ENCODE data around the gene WDR64. TPM values are rescaled to one million over a fixed set of nuclear protein-coding genes. Genes with fewer than 3 reads are reported as not detected.

Gene WDR64
- total and polyA plus RNA-seq, 2 of the 4 experiments (the other 2 are of a cell fraction), result not detected

DNA sequence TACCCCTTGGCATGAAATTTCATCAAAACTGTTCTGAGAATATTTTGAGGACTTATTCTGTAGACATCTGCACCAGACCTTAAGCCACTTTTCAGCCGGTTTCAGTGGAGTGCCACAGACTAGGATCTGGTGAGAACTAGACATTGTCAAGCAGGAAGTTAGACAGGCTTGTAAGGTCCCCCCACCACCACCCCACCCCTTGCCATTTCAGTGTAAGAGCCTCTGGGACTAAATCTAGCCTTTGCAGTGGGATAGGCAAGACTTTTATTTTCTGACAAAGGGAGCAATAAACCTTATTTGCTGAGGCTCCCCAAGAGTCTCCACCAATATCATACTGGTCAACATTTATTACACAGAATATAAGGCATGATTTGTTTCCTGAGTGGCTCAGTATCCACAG, 118.0 kb downstream of the WDR64 start:
- intact Hi-C loops (cut with micrococcal nuclease) (no loop called here), dilution Hi-C loops (cut with HindIII; ENCODE audit: low sequenced_read_pairs, unreplicated experiment) (no loop called here), in situ Hi-C loops (cut with MboI; ENCODE audit: low sequenced_read_pairs) (no loop called here)
- WGBS, 2 experiments (ENCODE audit: extremely low coverage in 2 of 2, insufficient read length in 1 of 2), result no CpG with 5 or more reads among the region's 1 CpG
- Histone ChIP-seq H3K4me1 (ENCODE audit: control insufficient read depth, insufficient read depth, low read length) (no peaks in the 10 kb centered on the region), H2AK5ac (ENCODE audit: low read depth, low read length) (no peak overlapping the region), H3K4me3 (ENCODE audit: insufficient read depth, low read depth, low read length) (no peak overlapping the region), H3K9ac (ENCODE audit: low read depth, low read length) (no peak overlapping the region), H3K56ac (ENCODE audit: extremely low read depth, insufficient read depth, low read length) (no peak overlapping the region), H2BK15ac (ENCODE audit: low read depth, low read length) (no peak overlapping the region), H3K79me1 (ENCODE audit: low read depth in 1 of 2, low read length in 2 of 2) (no peaks in the 10 kb centered on the region), H2BK20ac (ENCODE audit: low read depth, low read length) (no peak overlapping the region), H3K23ac (ENCODE audit: low read depth, low read length) (no peak overlapping the region), H3K14ac (replicated peaks; ENCODE audit: low read depth, low read length) (no peak overlapping the region), H4K20me1 (ENCODE audit: insufficient read depth, low read length) (no peaks in the 10 kb centered on the region), H3K4me2 (ENCODE audit: low read depth, low read length) (no peak overlapping the region), H3K27ac (ENCODE audit: insufficient read depth, low read length) (no peak overlapping the region), H3K9me3 (ENCODE audit: control insufficient read depth, insufficient read depth, low read length) (no peaks in the 10 kb centered on the region), H2AFZ (replicated peaks; ENCODE audit: low read length, poor library complexity) (no peak overlapping the region), H4K5ac (ENCODE audit: low read depth, low read length) (no peak overlapping the region), H2BK5ac (ENCODE audit: low read depth, low read length, poor library complexity, severe bottlenecking) (no peak overlapping the region), H2AK9ac (replicated peaks; ENCODE audit: low read depth, low read length, poor library complexity) (no peak overlapping the region), H4K91ac (ENCODE audit: insufficient read depth, low read depth, low read length) (no peak overlapping the region), H3K4ac (ENCODE audit: low read depth, low read length) (no peak overlapping the region), H3K36me3 (ENCODE audit: control insufficient read depth, insufficient read depth, low read length) (no peaks in the 10 kb centered on the region), H4K8ac (ENCODE audit: low read depth in 2 of 2, low read length in 2 of 2) (no peak overlapping the region), H3K18ac (ENCODE audit: low read depth, low read length) (no peak overlapping the region), H3K27me3 (ENCODE audit: control insufficient read depth, insufficient read depth, low read length) (peaks cover 3% of the 10 kb centered on the region), H3K9me1 (ENCODE audit: insufficient read depth, low read length) (no peaks in the 10 kb centered on the region), H2BK120ac (ENCODE audit: low read depth, low read length) (no peak overlapping the region)
- ChIA-PET POLR2A (ENCODE audit: unreplicated experiment) (no interaction called here), CTCF (no interaction called here)
- DNase-seq (no peak), ATAC-seq (ENCODE audit: low read depth) (no peak)
- TF ChIP-seq MXI1 (IDR thresholded peaks at IDR 0.05; ENCODE audit: borderline replicate concordance, low read depth, low read length) (no peak), CTCF (conservative IDR thresholded peaks at IDR 0.05; ENCODE audit: low read depth, low read length) (no peak), CEBPB (IDR thresholded peaks at IDR 0.05; ENCODE audit: low read depth, low read length) (no peak), RCOR1 (IDR thresholded peaks at IDR 0.05; ENCODE audit: insufficient replicate concordance, low read length) (no peak)
- no TSS peak for BruUV-seq (replicated peaks)
